Ovary (tissue), 3 donors: ENCODE results near the gene TIMM22.
"Not testable (repeated sequence)": the region's sequence is repeated elsewhere in the genome, so short reads cannot be mapped to it uniquely, and the experiment has no call there.

Experiments used
- POLR2A ChIP-seq: fragments of 450-650 bp; IDR thresholded peaks from one replicate; pipeline ENCODE4 v1.6.1; 2017; ENCODE audit warnings: antibody characterized with exemption, mild to moderate bottlenecking, moderate library complexity
- TF ChIP-seq, protein P1 (sequence below), 3 donors: fragments of 450-650 bp in 2 of 3; fragments of 200-600 bp in 1 of 3; IDR thresholded peaks; one replicate each; pipeline versions ENCODE4 v1.5.1 to v1.8.0; 2016 to 2022; ENCODE audit warnings: antibody characterized with exemption in 3 of 3, mild to moderate bottlenecking in 1 of 3
- donor health status: DM: no; HTN: no; CAD: no.

DNA sequence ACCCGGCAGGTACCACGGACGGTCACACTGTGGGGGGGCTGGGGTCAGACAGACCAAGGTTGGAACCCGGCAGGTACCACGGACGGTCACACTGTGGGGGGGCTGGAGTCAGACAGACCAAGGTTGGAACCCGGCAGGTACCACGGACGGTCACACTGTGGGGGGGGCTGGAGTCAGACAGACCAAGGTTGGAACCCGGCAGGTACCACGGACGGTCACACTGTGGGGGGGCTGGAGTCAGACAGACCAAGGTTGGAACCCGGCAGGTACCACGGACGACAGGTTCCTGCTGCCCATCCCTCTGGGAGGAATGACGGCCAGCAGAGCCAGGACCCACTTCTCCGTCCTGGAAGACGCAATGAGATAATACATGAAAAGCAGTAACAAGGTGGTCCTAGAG lies 44.3 kb upstream of the TIMM22 start:
- TF ChIP-seq, protein P1, sequence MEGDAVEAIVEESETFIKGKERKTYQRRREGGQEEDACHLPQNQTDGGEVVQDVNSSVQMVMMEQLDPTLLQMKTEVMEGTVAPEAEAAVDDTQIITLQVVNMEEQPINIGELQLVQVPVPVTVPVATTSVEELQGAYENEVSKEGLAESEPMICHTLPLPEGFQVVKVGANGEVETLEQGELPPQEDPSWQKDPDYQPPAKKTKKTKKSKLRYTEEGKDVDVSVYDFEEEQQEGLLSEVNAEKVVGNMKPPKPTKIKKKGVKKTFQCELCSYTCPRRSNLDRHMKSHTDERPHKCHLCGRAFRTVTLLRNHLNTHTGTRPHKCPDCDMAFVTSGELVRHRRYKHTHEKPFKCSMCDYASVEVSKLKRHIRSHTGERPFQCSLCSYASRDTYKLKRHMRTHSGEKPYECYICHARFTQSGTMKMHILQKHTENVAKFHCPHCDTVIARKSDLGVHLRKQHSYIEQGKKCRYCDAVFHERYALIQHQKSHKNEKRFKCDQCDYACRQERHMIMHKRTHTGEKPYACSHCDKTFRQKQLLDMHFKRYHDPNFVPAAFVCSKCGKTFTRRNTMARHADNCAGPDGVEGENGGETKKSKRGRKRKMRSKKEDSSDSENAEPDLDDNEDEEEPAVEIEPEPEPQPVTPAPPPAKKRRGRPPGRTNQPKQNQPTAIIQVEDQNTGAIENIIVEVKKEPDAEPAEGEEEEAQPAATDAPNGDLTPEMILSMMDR (IDR thresholded peaks at IDR 0.05) = not testable (repeated sequence)
- not testable (repeated sequence) for TF ChIP-seq POLR2A
